Memory B cell (primary cell): ENCODE results near the gene TSEN15.

Source experiments
- ATAC-seq: fragments of 150-1000 bp; cut with Tn5 transposase; 2 replicates; pipeline ENCODE4 v1.10.0; 2021; ENCODE audit warnings: low read depth, mild to moderate bottlenecking, moderate library complexity
- DNase-seq, 2 donors: peaks; one replicate each; pipeline ENCODE4 v3.0.0; 2022; ENCODE audit warnings: low spot score in 2 of 2
- H3K27ac Mint-ChIP-seq: one replicate; pipeline ENCODE4 v1.8.0; 2022; ENCODE audit warnings: mild to moderate bottlenecking, moderate library complexity, mixed read lengths
- H3K27me3 Mint-ChIP-seq: one replicate; pipeline ENCODE4 v1.8.0; 2022; ENCODE audit warnings: mixed read lengths
- H3K36me3 Mint-ChIP-seq: one replicate; pipeline ENCODE4 v1.8.0; 2022; ENCODE audit warnings: mild to moderate bottlenecking, mixed read lengths
- H3K4me1 Mint-ChIP-seq: one replicate; pipeline ENCODE4 v1.8.0; 2022; ENCODE audit warnings: mixed read lengths
- H3K4me3 Mint-ChIP-seq: one replicate; pipeline ENCODE4 v1.8.0; 2022; ENCODE audit warnings: mild to moderate bottlenecking, moderate library complexity, mixed read lengths
- H3K9me3 Mint-ChIP-seq: one replicate; pipeline ENCODE4 v1.8.0; 2022; ENCODE audit warnings: mixed read lengths

Gene TSEN15

GRCh38 chr1:184022668-184023067 lies 28.9 kb upstream of the TSEN15 start:
- Mint-ChIP-seq H3K36me3 (no peaks in the 10 kb centered on the region), H3K4me1 (no peaks in the 10 kb centered on the region), H3K27ac (no peak overlapping the region), H3K4me3 (no peak overlapping the region), H3K9me3 (no peaks in the 10 kb centered on the region), H3K27me3 (peaks cover 9% of the 10 kb centered on the region)
- ATAC-seq (no peak), DNase-seq (no peak)

DNA sequence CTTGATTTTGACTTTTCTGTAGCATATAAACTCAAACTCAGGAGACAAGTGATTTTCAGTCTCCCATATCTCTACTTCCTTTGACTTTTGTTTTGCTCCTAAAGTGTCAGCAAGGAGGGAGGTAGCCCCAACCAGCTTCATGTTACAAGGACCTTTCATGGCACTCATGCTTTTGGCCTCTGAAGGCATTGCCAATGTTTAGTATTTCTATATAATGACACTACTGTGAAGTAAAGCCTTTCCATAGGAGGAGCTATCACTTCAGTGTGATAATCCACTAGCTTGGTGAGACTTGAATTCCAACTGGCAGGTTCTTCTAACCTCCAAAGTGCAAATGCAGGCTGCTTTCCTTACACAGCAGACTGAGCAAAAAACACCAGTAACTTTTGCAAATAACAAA lies 28.4 kb upstream of the TSEN15 start:
- ATAC-seq (no peak), DNase-seq (no peak)
- Mint-ChIP-seq H3K4me3 (no peak overlapping the region), H3K27me3 (peaks cover 9% of the 10 kb centered on the region), H3K9me3 (no peaks in the 10 kb centered on the region), H3K4me1 (no peaks in the 10 kb centered on the region), H3K36me3 (no peaks in the 10 kb centered on the region), H3K27ac (no peak overlapping the region)

GRCh38 chr1:184025242-184025675 lies 26.3 kb upstream of the TSEN15 start:
- no peaks in the 10 kb centered on the region for H3K36me3 Mint-ChIP-seq
- H3K4me1 Mint-ChIP-seq = no peaks in the 10 kb centered on the region
- H3K4me3 Mint-ChIP-seq = no peak overlapping the region
- no peaks in the 10 kb centered on the region for H3K9me3 Mint-ChIP-seq
- H3K27me3 Mint-ChIP-seq = peaks cover 10% of the 10 kb centered on the region
- H3K27ac Mint-ChIP-seq = no peak overlapping the region
- DNase-seq (no peak), ATAC-seq (no peak)

GRCh38 chr1:184027826-184028695 lies 23.5 kb upstream of the TSEN15 start:
- Mint-ChIP-seq H3K27ac (no peak overlapping the region), H3K9me3 (no peaks in the 10 kb centered on the region), H3K27me3 (peaks cover 12% of the 10 kb centered on the region), H3K36me3 (no peaks in the 10 kb centered on the region), H3K4me1 (no peaks in the 10 kb centered on the region), H3K4me3 (no peak overlapping the region)
- DNase-seq (no peak), ATAC-seq (no peak)

DNA sequence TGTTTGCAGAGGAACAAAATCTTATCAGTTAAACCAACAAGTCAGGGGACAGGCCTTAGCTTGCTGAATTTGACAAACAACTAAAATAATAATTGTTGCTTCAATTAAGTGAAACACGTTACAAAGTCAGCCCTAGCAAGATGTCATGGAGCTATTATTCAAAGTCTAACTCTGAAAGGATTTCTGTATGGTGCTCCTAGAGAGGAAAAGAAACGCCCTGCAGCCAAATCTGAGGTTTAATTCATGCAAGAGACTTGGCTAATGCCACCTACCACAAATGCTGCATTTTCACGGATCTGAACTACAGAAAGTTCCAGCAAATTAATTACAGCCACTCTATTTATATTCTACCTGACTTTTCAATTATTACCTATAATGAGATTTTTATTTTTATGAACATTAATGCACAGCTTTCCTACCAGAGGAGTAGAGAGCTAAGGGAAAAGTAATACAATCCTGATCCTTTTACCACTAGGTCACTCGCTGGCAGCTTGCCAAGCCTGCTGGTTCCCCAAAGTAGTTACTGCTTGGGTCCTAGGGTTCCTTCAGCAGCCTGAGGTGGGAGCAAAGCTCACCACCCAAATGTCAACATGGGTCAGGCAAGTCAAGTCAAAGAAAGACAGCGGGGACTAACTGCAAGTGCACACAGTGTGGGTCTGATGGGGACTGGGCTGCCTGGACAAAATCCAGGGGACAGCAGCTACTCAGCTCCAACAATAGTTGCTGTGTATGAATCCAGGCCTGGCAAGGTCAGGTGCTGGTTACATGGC lies 22.5 kb upstream of the TSEN15 start:
- no peak overlapping the region for H3K4me3 Mint-ChIP-seq
- H3K36me3 Mint-ChIP-seq = no peaks in the 10 kb centered on the region
- no peaks in the 10 kb centered on the region for H3K9me3 Mint-ChIP-seq
- peaks cover 14% of the 10 kb centered on the region for H3K27me3 Mint-ChIP-seq
- no peak for DNase-seq
- no peaks in the 10 kb centered on the region for H3K4me1 Mint-ChIP-seq
- no peak overlapping the region for H3K27ac Mint-ChIP-seq
- no peak for ATAC-seq

DNA sequence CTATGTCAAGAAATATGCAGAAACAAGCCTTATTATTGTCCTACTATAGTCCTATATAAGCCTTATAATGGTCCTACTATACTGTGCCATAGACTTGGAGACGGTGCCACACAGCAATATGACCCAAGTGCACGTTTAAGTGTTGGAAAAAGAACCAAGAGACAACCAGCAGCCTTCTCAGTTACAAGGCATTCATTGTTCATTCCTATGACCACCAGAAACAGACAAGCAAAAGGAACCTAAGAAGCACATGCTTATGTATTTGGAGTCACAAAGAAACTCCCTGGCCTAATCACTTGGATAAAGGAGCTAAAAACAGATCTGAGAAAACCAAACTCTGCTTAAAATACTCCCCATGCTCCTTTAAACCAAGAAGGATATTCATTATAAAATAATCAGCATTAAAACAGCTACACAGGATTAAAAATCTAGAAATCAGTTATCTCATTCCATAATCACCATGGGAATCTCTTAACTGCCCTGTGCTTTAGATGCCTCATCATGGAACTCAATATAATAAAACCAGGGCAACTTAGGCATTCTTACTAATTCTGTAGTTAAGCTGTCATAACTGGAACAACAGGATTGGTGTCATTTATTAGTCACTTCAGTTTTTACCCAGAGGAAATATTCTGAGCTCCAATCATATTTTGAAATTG lies 21.0 kb upstream of the TSEN15 start:
- H3K4me3 Mint-ChIP-seq = no peak overlapping the region
- DNase-seq (no peak), ATAC-seq (no peak)
- H3K27ac Mint-ChIP-seq = no peak overlapping the region
- no peaks in the 10 kb centered on the region for H3K9me3 Mint-ChIP-seq
- H3K27me3 Mint-ChIP-seq = peaks cover 15% of the 10 kb centered on the region
- no peaks in the 10 kb centered on the region for H3K4me1 Mint-ChIP-seq
- H3K36me3 Mint-ChIP-seq = no peaks in the 10 kb centered on the region

DNA sequence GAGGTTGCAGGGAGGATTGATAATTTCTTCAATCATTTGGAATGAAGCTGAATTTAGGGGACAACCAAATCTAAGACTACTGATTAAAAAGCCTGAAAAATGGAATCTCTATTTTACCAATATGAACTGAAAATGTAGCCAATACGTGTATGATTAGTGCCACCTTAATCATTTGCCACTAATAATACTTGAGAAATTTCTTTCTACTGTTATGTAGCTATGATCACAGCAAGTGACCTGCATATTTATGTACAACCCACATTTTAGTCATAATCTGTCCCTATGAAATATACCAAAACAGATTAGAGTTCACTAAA lies 20.5 kb upstream of the TSEN15 start:
- no peak overlapping the region for H3K27ac Mint-ChIP-seq
- no peaks in the 10 kb centered on the region for H3K4me1 Mint-ChIP-seq
- H3K36me3 Mint-ChIP-seq = no peaks in the 10 kb centered on the region
- H3K9me3 Mint-ChIP-seq = no peaks in the 10 kb centered on the region
- ATAC-seq (no peak), DNase-seq (no peak)
- peaks cover 14% of the 10 kb centered on the region for H3K27me3 Mint-ChIP-seq
- H3K4me3 Mint-ChIP-seq = no peak overlapping the region

GRCh38 chr1:184031409-184032107 lies 20.0 kb upstream of the TSEN15 start:
- Mint-ChIP-seq H3K36me3 (no peaks in the 10 kb centered on the region), H3K4me3 (no peak overlapping the region), H3K27me3 (peaks cover 14% of the 10 kb centered on the region), H3K9me3 (no peaks in the 10 kb centered on the region), H3K4me1 (no peaks in the 10 kb centered on the region), H3K27ac (no peak overlapping the region)
- DNase-seq = no peak
- no peak for ATAC-seq

- H3K27me3 Mint-ChIP-seq = peaks cover 14% of the 10 kb centered on the region
- H3K27ac Mint-ChIP-seq = no peak overlapping the region
- H3K4me1 Mint-ChIP-seq = peaks cover under 1% of the 10 kb centered on the region
Measured at GRCh38 chr1:184032306-184032929, 19.1 kb upstream of the TSEN15 start.

GRCh38 chr1:184032930-184033418 lies 18.6 kb upstream of the TSEN15 start:
- H3K36me3 Mint-ChIP-seq = peaks cover under 1% of the 10 kb centered on the region
- ATAC-seq (no peak), DNase-seq (no peak)
- H3K4me3 Mint-ChIP-seq = no peak overlapping the region
- no peak overlapping the region for H3K27ac Mint-ChIP-seq
- no peaks in the 10 kb centered on the region for H3K9me3 Mint-ChIP-seq
- H3K4me1 Mint-ChIP-seq = peaks cover 5% of the 10 kb centered on the region
- peaks cover 19% of the 10 kb centered on the region for H3K27me3 Mint-ChIP-seq

More at GRCh38 chr1:184032306-184032929, 19.1 kb upstream of the TSEN15 start:
- Mint-ChIP-seq H3K9me3 (no peaks in the 10 kb centered on the region), H3K36me3 (no peaks in the 10 kb centered on the region), H3K4me3 (no peak overlapping the region)
- DNase-seq (no peak), ATAC-seq (no peak)

DNA sequence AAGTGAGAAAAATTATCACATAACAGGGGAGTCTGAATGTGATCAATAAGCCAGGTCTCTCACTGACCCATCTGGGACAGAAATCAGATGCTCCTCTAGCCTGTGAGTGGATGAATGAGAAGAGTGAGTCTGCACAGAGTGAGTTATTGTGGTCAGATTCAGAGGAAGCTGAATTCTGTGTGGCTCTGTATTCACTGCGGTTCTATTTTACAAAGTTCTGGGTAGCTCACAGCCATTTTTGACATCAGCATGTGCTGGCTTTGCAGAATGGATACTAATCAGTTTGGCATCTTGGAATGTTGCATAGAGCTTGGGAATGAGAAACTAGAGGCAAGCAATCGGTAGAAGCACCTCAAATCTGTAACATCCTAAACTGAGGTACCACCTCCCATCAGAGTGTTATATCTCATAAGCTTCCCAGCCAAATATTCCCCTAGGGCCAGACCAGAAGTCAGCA lies 17.8 kb upstream of the TSEN15 start:
- peaks cover 22% of the 10 kb centered on the region for H3K27me3 Mint-ChIP-seq
- no peak overlapping the region for H3K27ac Mint-ChIP-seq
- peaks cover 2% of the 10 kb centered on the region for H3K36me3 Mint-ChIP-seq
- H3K9me3 Mint-ChIP-seq = no peaks in the 10 kb centered on the region
- H3K4me1 Mint-ChIP-seq = peaks cover 7% of the 10 kb centered on the region
- DNase-seq (no peak), ATAC-seq (no peak)
- no peak overlapping the region for H3K4me3 Mint-ChIP-seq

GRCh38 chr1:184034761-184035379 lies 16.7 kb upstream of the TSEN15 start:
- ATAC-seq = no peak
- H3K36me3 Mint-ChIP-seq = peaks cover 2% of the 10 kb centered on the region
- H3K27me3 Mint-ChIP-seq = peaks cover 31% of the 10 kb centered on the region
- H3K27ac Mint-ChIP-seq = no peak overlapping the region
- H3K4me1 Mint-ChIP-seq = peaks cover 7% of the 10 kb centered on the region
- no peaks in the 10 kb centered on the region for H3K9me3 Mint-ChIP-seq
- H3K4me3 Mint-ChIP-seq = no peak overlapping the region
- DNase-seq = no peak
